ENCODE results near the gene ARHGAP23. TPM values are rescaled to one million over a fixed set of nuclear protein-coding genes. Genes with fewer than 3 reads are reported as not detected.
"Not testable (repeated sequence)": the region's sequence is repeated elsewhere in the genome, so short reads cannot be mapped to it uniquely, and the experiment has no call there.

The ARHGAP23 gene
- total RNA-seq, 2 experiments from 2014 or later = 0.40 to 0.47 TPM

- ATAC-seq (no peak), DNase-seq (no peak)
- Mint-ChIP-seq H3K27ac (no peak overlapping the region), H3K27me3 (no peaks in the 10 kb centered on the region), H3K9me3 (no peaks in the 10 kb centered on the region), H3K4me3 (no peak overlapping the region), H3K4me1 (ENCODE audit: low read depth) (no peaks in the 10 kb centered on the region), H3K36me3 (ENCODE audit: low read depth) (no peaks in the 10 kb centered on the region)
- no peak for TF ChIP-seq CTCF (IDR thresholded peaks at IDR 0.05)
- intact Hi-C loops (cut with micrococcal nuclease) = no loop called here
- POLR2A ChIA-PET = no interaction called here
- CTCF ChIA-PET = no interaction called here
Observed at GRCh38 chr17:38465391-38466345, 37.4 kb downstream of the ARHGAP23 start.

GRCh38 chr17:38466346-38467315 is 38.4 kb downstream of the ARHGAP23 start:
- no peaks in the 10 kb centered on the region for H3K27me3 Mint-ChIP-seq
- DNase-seq (no peak), ATAC-seq (no peak)
- no peaks in the 10 kb centered on the region for H3K36me3 Mint-ChIP-seq (ENCODE audit: low read depth)
- no peak overlapping the region for H3K4me3 Mint-ChIP-seq
- POLR2A ChIA-PET = no interaction called here
- H3K9me3 Mint-ChIP-seq = no peaks in the 10 kb centered on the region
- no peak overlapping the region for H3K27ac Mint-ChIP-seq
- intact Hi-C loops (cut with micrococcal nuclease) = no loop called here
- no peaks in the 10 kb centered on the region for H3K4me1 Mint-ChIP-seq (ENCODE audit: low read depth)
- TF ChIP-seq CTCF (IDR thresholded peaks at IDR 0.05) = no peak
- CTCF ChIA-PET = no interaction called here

- DNase-seq (no peak), ATAC-seq (no peak)
Observed at GRCh38 chr17:38467491-38467890, 39.2 kb downstream of the ARHGAP23 start.

GRCh38 chr17:38469875-38470274 is 41.6 kb downstream of the ARHGAP23 start:
- no peaks in the 10 kb centered on the region for H3K36me3 Mint-ChIP-seq (ENCODE audit: low read depth)
- ATAC-seq = no peak
- H3K27ac Mint-ChIP-seq = no peak overlapping the region
- POLR2A ChIA-PET = no interaction called here
- CTCF ChIA-PET = no interaction called here
- H3K9me3 Mint-ChIP-seq = no peaks in the 10 kb centered on the region
- H3K27me3 Mint-ChIP-seq = no peaks in the 10 kb centered on the region
- no peak for TF ChIP-seq CTCF (IDR thresholded peaks at IDR 0.05)
- intact Hi-C loops (cut with micrococcal nuclease) = no loop called here
- no peak overlapping the region for H3K4me3 Mint-ChIP-seq
- DNase-seq = no peak
- no peaks in the 10 kb centered on the region for H3K4me1 Mint-ChIP-seq (ENCODE audit: low read depth)

More at GRCh38 chr17:38467491-38467890, 39.2 kb downstream of the ARHGAP23 start:
- Mint-ChIP-seq H3K4me3 (no peak overlapping the region), H3K27ac (no peak overlapping the region), H3K27me3 (no peaks in the 10 kb centered on the region), H3K36me3 (ENCODE audit: low read depth) (no peaks in the 10 kb centered on the region), H3K4me1 (ENCODE audit: low read depth) (no peaks in the 10 kb centered on the region), H3K9me3 (no peaks in the 10 kb centered on the region)
- no peak for TF ChIP-seq CTCF (IDR thresholded peaks at IDR 0.05)
- intact Hi-C loops (cut with micrococcal nuclease) = no loop called here
- ChIA-PET CTCF (no interaction called here), POLR2A (no interaction called here)

GRCh38 chr17:38471253-38471652 is 43.0 kb downstream of the ARHGAP23 start:
- ATAC-seq; POLR2A ChIA-PET; H3K4me1 Mint-ChIP-seq (ENCODE audit: low read depth); H3K4me3 Mint-ChIP-seq; CTCF ChIA-PET; intact Hi-C loops (cut with micrococcal nuclease); H3K9me3 Mint-ChIP-seq; H3K36me3 Mint-ChIP-seq (ENCODE audit: low read depth); DNase-seq; H3K27me3 Mint-ChIP-seq; H3K27ac Mint-ChIP-seq: not testable (repeated sequence)

- CTCF ChIA-PET = interaction anchor here (1.0 to 1.8 kb wide), 2 partner anchors 31 to 51 kb away, joined by 3 to 5 read pairs; no protein-coding TSS in a partner anchor
- H3K9me3 Mint-ChIP-seq; H3K4me3 Mint-ChIP-seq; H3K27ac Mint-ChIP-seq; POLR2A ChIA-PET; H3K36me3 Mint-ChIP-seq (ENCODE audit: low read depth); ATAC-seq; intact Hi-C loops (cut with micrococcal nuclease); H3K4me1 Mint-ChIP-seq (ENCODE audit: low read depth); H3K27me3 Mint-ChIP-seq: not testable (repeated sequence)
- DNase-seq = peak; percentile 24
Observed at GRCh38 chr17:38474666-38475065, 46.4 kb downstream of the ARHGAP23 start.
